HepG2 (cell line): ENCODE measurements around the gene TJAP1. TPM values are rescaled to one million over a fixed set of nuclear protein-coding genes. Genes with fewer than 3 reads are reported as not detected.

Source experiments
- CBX1 ChIP-seq: IDR thresholded peaks from one replicate; pipeline ENCODE4 v1.6.1; 2016; ENCODE audit warnings: antibody characterized with exemption, low read depth
- FOXA3 ChIP-seq: IDR thresholded peaks from 2 replicates; pipeline ENCODE4 v1.6.1; 2016; ENCODE audit warnings: missing genetic modification reagents, missing compliant biosample characterization
- GABPA ChIP-seq, 2 experiments: IDR thresholded peaks; 2 replicates each; pipeline ENCODE4 v1.6.1; 2011 to 2016; ENCODE audit warnings: low read depth in 2 of 2, low read length in 1 of 2, missing biosample characterization in 1 of 2, missing genetic modification characterization in 1 of 2
- HHEX ChIP-seq: IDR thresholded peaks from 2 replicates; pipeline ENCODE4 v1.6.1; 2016; ENCODE audit warnings: control low read depth
- HNF4A ChIP-seq: sonication (generic); formaldehyde crosslinking; IDR thresholded peaks from 2 replicates; pipeline ENCODE4 v1.4.0; 2020; ENCODE audit warnings: missing genetic modification reagents
- MED1 ChIP-seq: sonication (generic); formaldehyde crosslinking; IDR thresholded peaks from 2 replicates; pipeline ENCODE4 v1.4.0; 2020; ENCODE audit warnings: missing genetic modification reagents
- MTERF4 ChIP-seq: sonication (generic); formaldehyde crosslinking; IDR thresholded peaks from 2 replicates; pipeline ENCODE4 v1.8.0; 2023; ENCODE audit warnings: mild to moderate bottlenecking, missing genetic modification reagents
- NCOR1 ChIP-seq: fragments of 200-600 bp; sonication (generic); IDR thresholded peaks from 2 replicates; pipeline ENCODE4 v1.7.0; 2017; ENCODE audit warnings: antibody characterized with exemption, low read length, borderline replicate concordance
- NFE2L1 ChIP-seq: sonication (generic); formaldehyde crosslinking; IDR thresholded peaks from 2 replicates; pipeline ENCODE4 v1.4.0; 2020; ENCODE audit warnings: missing genetic modification reagents, mild to moderate bottlenecking, borderline replicate concordance
- PCBP2 ChIP-seq: fragments of 200-400 bp; formaldehyde crosslinking; optimal IDR thresholded peaks from 2 replicates; pipeline ENCODE3; 2018; ENCODE audit warnings: low read length, low read depth; ENCODE audit not compliant: poor library complexity, severe bottlenecking
- SOX13 ChIP-seq, 3 experiments: fragments of 450-650 bp in 1 of 3; sonication (generic) in 1 of 3; formaldehyde crosslinking in 1 of 3; IDR thresholded peaks in 2 of 3; conservative IDR thresholded peaks in 1 of 3; 2 replicates each; pipeline versions ENCODE4 v1.5.0 to v1.6.1; 2016 to 2020; ENCODE audit warnings: antibody characterized with exemption in 1 of 3, mild to moderate bottlenecking in 1 of 3, missing compliant biosample characterization in 1 of 3, missing genetic modification reagents in 1 of 3, moderate library complexity in 1 of 3
- SRSF1 ChIP-seq: fragments of 200-400 bp; formaldehyde crosslinking; optimal IDR thresholded peaks from 2 replicates; pipeline ENCODE3; 2017; ENCODE audit warnings: mild to moderate bottlenecking, low read depth, low read length, moderate library complexity
- ZBED4 ChIP-seq: sonication (generic); formaldehyde crosslinking; IDR thresholded peaks from 2 replicates; pipeline ENCODE4 v1.4.0; 2020; ENCODE audit warnings: missing genetic modification reagents, borderline replicate concordance
- ZBTB42 ChIP-seq: sonication (generic); formaldehyde crosslinking; IDR thresholded peaks from 2 replicates; pipeline ENCODE4 v1.5.0; 2020; ENCODE audit warnings: mild to moderate bottlenecking, missing genetic modification reagents
- ZHX1 ChIP-seq: sonication (generic); formaldehyde crosslinking; IDR thresholded peaks from 2 replicates; pipeline ENCODE4 v1.8.1; 2022; ENCODE audit warnings: low read depth, mild to moderate bottlenecking, missing genetic modification reagents
- ZNF230 ChIP-seq: sonication (generic); formaldehyde crosslinking; IDR thresholded peaks from 2 replicates; pipeline ENCODE4 v1.4.0; 2020; ENCODE audit warnings: mild to moderate bottlenecking, missing genetic modification reagents
- ZNF251 ChIP-seq: sonication (generic); formaldehyde crosslinking; IDR thresholded peaks from 2 replicates; pipeline ENCODE4 v1.9.0; 2021; ENCODE audit warnings: mild to moderate bottlenecking, missing genetic modification reagents
- ZNF709 ChIP-seq: sonication (generic); formaldehyde crosslinking; IDR thresholded peaks from 2 replicates; pipeline ENCODE4 v1.5.0; 2020; ENCODE audit warnings: mild to moderate bottlenecking, missing genetic modification reagents
- polyA plus RNA-seq, 8 experiments: library from polyadenylated mRNA; depleted of rRNA in 3 of 8; stranded (reverse) in 7 of 8; unstranded in 1 of 8; fragments of >200 nt; fragmentation: Illumina TruSeq in 4 of 8; extraction: Trizol in 4 of 8; gene quantifications; 2 replicates each; pipeline versions ENCODE4 v1.2.1 to v1.2.3, GENCODE V29; 2011 to 2016; ENCODE audit warnings: low read depth in 4 of 8, missing spikeins in 1 of 8, mixed read lengths in 1 of 8; ENCODE audit not compliant: insufficient read depth in 1 of 8
- total RNA-seq, 5 experiments: library from RNA; depleted of rRNA; stranded (reverse); fragments of >200 nt; fragmentation: Illumina TruSeq; extraction: Trizol; gene quantifications; 2 replicates each; pipeline ENCODE4 v1.2.3, GENCODE V29; 2016; ENCODE audit warnings: low read depth in 1 of 5
- TF ChIP-seq, protein P1 (sequence below): IDR thresholded peaks from 2 replicates; pipeline ENCODE4 v1.6.1; 2016

Gene TJAP1
- total and polyA plus RNA-seq, 2 of the 13 experiments (the other 11 are each of a cell fraction or from before 2014, with no cell fraction given) = 15.7 to 41.6 TPM

GRCh38 chr6:43490523-43490939, 13.2 kb downstream of the TJAP1 start (continued):
- no peak for TF ChIP-seq GABPA (IDR thresholded peaks at IDR 0.05; ENCODE audit: low read depth, low read length)
- TF ChIP-seq GABPA (CRISPR knock-in tag; IDR thresholded peaks at IDR 0.05; ENCODE audit: low read depth) = peak; percentile 70; the same call in 1 of the 2 replicates
- TF ChIP-seq ZNF251 (CRISPR knock-in tag) = no peak
- TF ChIP-seq NCOR1 = peak; percentile 93; the same call in 1 of the 2 replicates
- peak; percentile 58; the same call in 1 of the 2 replicates for TF ChIP-seq HHEX (CRISPR knock-in tag)
- TF ChIP-seq ZNF709 = peak; percentile 84; the same call in 1 of the 2 replicates
- TF ChIP-seq PCBP2 = no peak
- TF ChIP-seq, protein P1, sequence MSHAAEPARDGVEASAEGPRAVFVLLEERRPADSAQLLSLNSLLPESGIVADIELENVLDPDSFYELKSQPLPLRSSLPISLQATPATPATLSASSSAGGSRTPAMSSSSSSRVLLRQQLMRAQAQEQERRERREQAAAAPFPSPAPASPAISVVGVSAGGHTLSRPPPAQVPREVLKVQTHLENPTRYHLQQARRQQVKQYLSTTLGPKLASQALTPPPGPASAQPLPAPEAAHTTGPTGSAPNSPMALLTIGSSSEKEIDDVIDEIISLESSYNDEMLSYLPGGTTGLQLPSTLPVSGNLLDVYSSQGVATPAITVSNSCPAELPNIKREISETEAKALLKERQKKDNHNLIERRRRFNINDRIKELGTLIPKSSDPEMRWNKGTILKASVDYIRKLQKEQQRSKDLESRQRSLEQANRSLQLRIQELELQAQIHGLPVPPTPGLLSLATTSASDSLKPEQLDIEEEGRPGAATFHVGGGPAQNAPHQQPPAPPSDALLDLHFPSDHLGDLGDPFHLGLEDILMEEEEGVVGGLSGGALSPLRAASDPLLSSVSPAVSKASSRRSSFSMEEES (CRISPR knock-in tag) = peak; percentile 68; the same call in 1 of the 2 replicates
- peak; percentile 56; the same call in 1 of the 2 replicates for TF ChIP-seq SOX13 (IDR thresholded peaks at IDR 0.05)
- peak in 1 of 2 experiments; percentile 66; a peak in 1 of 4 replicates for TF ChIP-seq SOX13 (CRISPR knock-in tag; conservative IDR thresholded peaks at IDR 0.05 in 1 of 2, IDR thresholded peaks at IDR 0.05 in 1 of 2)
- TF ChIP-seq FOXA3 (CRISPR knock-in tag) = peak; percentile 63
- TF ChIP-seq CBX1 = peak; percentile 83
- TF ChIP-seq SRSF1 = peak; percentile 87
- 0 out of 2 replicates have a peak, but pooled peaks have one; percentile 77 for TF ChIP-seq ZNF230
- peak; percentile 99 for TF ChIP-seq HNF4A
- 0 out of 2 replicates have a peak, but pooled peaks have one; percentile 47 for TF ChIP-seq ZHX1 (CRISPR knock-in tag)
- TF ChIP-seq ZBED4 = peak; percentile 76; the same call in 1 of the 2 replicates
- TF ChIP-seq MTERF4 (CRISPR knock-in tag) = 0 out of 2 replicates have a peak, but pooled peaks have one; percentile 25
- peak; percentile 98 for TF ChIP-seq MED1 (CRISPR knock-in tag)
- TF ChIP-seq NFE2L1 (CRISPR knock-in tag) = no peak
- no peak for TF ChIP-seq ZBTB42 (CRISPR knock-in tag)
